ENCODE measurements around the gene SASH1. TPM values are rescaled to one million over a fixed set of nuclear protein-coding genes. Genes with fewer than 3 reads are reported as not detected.

The SASH1 gene
- total RNA-seq, 1 experiment from 2014 or later: 33.2 TPM

GRCh38 chr6:148422085-148422484 is 79.4 kb downstream of the SASH1 start:
- Histone ChIP-seq H3K4ac (ENCODE audit: low read depth, low read length) (no peak overlapping the region), H2BK15ac (ENCODE audit: low read depth, low read length) (no peak overlapping the region), H2BK120ac (ENCODE audit: low read depth, low read length, poor library complexity, severe bottlenecking) (no peak overlapping the region), H3K9ac (ENCODE audit: extremely low read depth, insufficient read length, low read length) (no peak overlapping the region), H2AK5ac (ENCODE audit: insufficient read length, low read length) (no peak overlapping the region), H3K79me2 (ENCODE audit: insufficient read depth, low read length) (no peaks in the 10 kb centered on the region), H3K27ac (ENCODE audit: insufficient read length, low read depth, low read length) (no peak overlapping the region), H3K4me1 (ENCODE audit: insufficient read depth, low read length) (no peaks in the 10 kb centered on the region; the same call in 1 of the 2 replicates), H2BK20ac (ENCODE audit: low read depth, low read length, poor library complexity, severe bottlenecking) (no peak overlapping the region), H3T11ph (ENCODE audit: low read length) (no peak overlapping the region), H2BK5ac (ENCODE audit: insufficient read length, low read length) (no peak overlapping the region), H2BK12ac (ENCODE audit: insufficient read length, low read depth, low read length) (no peak overlapping the region), H3K9me3 (ENCODE audit: control insufficient read depth, low read depth, low read length) (no peaks in the 10 kb centered on the region), H3K56ac (ENCODE audit: insufficient read length, low read depth, low read length) (no peak overlapping the region), H3K4me2 (ENCODE audit: insufficient read depth, insufficient read length, low read length) (no peak overlapping the region), H3K27me3 (ENCODE audit: insufficient read depth, low read length) (no peaks in the 10 kb centered on the region), H3K14ac (ENCODE audit: insufficient read depth, low read length) (no peak overlapping the region), H4K91ac (ENCODE audit: insufficient read length, low read depth, low read length) (no peak overlapping the region), H3K23ac (ENCODE audit: insufficient read length, low read depth, low read length) (no peak overlapping the region), H2AFZ (ENCODE audit: low read length) (no peak overlapping the region), H3K79me1 (ENCODE audit: insufficient read depth, low read depth, low read length, poor library complexity, severe bottlenecking) (no peaks in the 10 kb centered on the region), H3K18ac (ENCODE audit: insufficient read length, low read depth, low read length) (no peak overlapping the region), H4K5ac (ENCODE audit: insufficient read length, low read depth, low read length) (no peak overlapping the region), H4K8ac (replicated peaks; ENCODE audit: insufficient read length, low read depth, low read length) (no peak overlapping the region), H4K20me1 (ENCODE audit: control insufficient read depth, insufficient read depth, insufficient read length) (no peaks in the 10 kb centered on the region), H3K23me2 (ENCODE audit: insufficient read length, low read depth, low read length, poor library complexity, severe bottlenecking) (no peaks in the 10 kb centered on the region)
- no peaks in the 10 kb centered on the region for H3K9me3 Mint-ChIP-seq
- WGBS (ENCODE audit: extremely low coverage, insufficient read length, low lambda C conversion rate): no CpG with 5 or more reads among the region's 4 CpGs
- no peaks in the 10 kb centered on the region for H3K27me3 Mint-ChIP-seq (ENCODE audit: low read depth)
- no peak overlapping the region for H3K27ac Mint-ChIP-seq
- peaks cover 4% of the 10 kb centered on the region in 2 experiments for H3K4me1 Mint-ChIP-seq
- TF ChIP-seq CTCF (conservative IDR thresholded peaks at IDR 0.05): no peak
- no peak overlapping the region for H3K4me3 Mint-ChIP-seq
- no peak for DNase-seq
- H3K36me3 Mint-ChIP-seq (ENCODE audit: insufficient read depth in 1 of 3, low read depth in 3 of 3): no peaks in the 10 kb centered on the region; a peak in 1 of 7 replicates
